RPMI7951 (cell line): Measurements from ENCODE around the gene ZNF600. TPM values are rescaled to one million over a fixed set of nuclear protein-coding genes. Genes with fewer than 3 reads are reported as not detected.
"Not testable (repeated sequence)": the region's sequence is repeated elsewhere in the genome, so short reads cannot be mapped to it uniquely, and the experiment has no call there.

Source experiments
- DNase-seq: peaks from one replicate; pipeline ENCODE4 v3.0.0-alpha.2; 2012; ENCODE audit warnings: low read depth
- total RNA-seq: library from RNA; depleted of rRNA; stranded (reverse); fragments of >200 nt; shearing (Covaris generic); gene quantifications from 2 replicates; pipeline ENCODE4 v1.2.3, GENCODE V29; 2014; rRNA removed

Gene ZNF600
- 8.2 and 8.3 TPM in 2 replicates for total RNA-seq

DNA sequence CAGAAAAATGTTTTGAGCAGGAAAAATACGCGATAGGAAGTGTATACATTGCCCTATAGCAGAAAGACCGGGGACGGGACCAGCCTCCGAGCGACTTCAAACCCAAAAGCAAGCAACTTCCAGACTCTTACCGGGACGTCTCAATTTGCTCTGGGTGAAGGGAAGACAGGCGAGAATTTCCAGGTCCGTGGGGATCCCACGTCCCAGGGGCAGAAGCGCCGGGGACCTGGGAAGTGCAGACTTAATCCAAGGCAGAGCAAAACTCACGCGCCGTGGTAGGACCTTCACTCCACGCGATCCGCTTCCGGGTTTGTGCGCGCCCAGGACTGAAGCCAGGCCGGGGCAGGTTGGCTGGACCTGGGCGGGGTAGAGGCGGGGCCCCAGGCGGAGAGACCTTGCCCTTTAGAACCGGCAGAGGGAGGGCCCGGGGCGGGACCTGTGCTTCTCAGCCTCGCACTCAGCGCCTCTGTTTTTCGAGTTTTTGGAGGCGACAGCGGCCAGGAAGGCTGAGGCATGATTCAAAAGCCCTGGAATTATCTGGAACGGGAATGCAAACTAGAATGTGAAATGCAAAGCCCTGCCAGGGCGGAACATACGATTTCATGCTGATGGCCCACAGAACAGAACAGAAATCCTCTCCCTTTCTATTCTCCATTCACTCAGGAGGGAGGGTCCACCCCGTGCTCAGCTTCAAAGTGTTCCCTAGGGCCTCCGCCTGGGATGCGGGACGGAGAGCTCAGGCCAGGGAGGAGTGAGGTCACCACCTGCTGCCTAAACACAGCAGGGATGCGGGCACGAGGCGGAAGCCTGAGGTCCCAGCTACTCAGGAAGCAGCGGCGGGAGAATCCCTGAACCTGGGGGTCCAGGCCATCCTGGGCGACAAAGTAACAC is at the start of gene ZNF600:
Gene ZNF600, minus strand, starts transcription at position 328 of the 891 bp plus-strand sequence. CDS start 7,903 bp downstream, outside the sequence.
- peak; percentile 82 for DNase-seq

GRCh38 chr19:52834289-52834688 is 47.7 kb upstream of the ZNF600 start:
- not testable (repeated sequence) for DNase-seq

- DNase-seq, result not testable (repeated sequence)
Measured at GRCh38 chr19:52833541-52833940, 47.0 kb upstream of the ZNF600 start.

DNA sequence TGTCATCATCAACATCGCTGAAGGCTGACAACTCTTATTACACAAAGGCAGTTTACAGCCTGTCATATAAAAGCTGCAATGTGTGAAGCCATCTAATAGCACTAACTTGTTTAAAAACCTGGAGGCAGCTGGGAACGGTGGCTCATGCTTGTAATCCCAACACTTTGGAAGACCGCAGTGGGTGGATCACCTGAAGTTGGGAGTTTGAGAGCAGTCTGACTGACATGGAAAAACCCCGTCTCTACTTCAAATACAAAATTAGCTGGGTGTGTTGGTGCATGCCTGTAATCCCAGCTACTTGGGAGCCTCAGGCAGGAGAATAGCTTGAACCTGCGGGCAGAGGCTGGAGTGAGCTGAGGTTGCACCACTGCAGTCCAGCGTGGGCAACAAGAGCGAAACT is 43.3 kb upstream of the ZNF600 start:
- not testable (repeated sequence) for DNase-seq

- DNase-seq, result no peak
Measured at GRCh38 chr19:52825765-52826164, 39.2 kb upstream of the ZNF600 start.

DNA sequence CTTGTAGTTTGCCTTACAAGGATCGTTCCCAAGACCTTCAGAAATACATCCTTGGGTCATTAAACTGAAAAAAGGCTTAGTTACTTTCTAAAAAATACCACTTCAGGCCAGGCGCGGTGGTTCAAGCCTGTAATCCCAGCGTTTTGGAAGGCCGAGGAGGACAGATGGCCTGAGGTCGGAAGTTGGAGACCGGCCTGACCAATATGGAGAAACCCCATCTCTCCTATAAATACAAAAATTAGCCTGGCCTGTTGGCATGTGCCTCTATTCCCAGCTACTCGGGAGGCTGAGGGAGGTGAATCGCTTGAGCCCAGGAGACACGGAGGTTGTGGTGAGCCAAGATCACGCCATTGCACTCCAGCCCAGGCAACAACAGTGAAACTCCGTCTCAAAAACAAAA is 37.1 kb upstream of the ZNF600 start:
- DNase-seq, result no peak

DNA sequence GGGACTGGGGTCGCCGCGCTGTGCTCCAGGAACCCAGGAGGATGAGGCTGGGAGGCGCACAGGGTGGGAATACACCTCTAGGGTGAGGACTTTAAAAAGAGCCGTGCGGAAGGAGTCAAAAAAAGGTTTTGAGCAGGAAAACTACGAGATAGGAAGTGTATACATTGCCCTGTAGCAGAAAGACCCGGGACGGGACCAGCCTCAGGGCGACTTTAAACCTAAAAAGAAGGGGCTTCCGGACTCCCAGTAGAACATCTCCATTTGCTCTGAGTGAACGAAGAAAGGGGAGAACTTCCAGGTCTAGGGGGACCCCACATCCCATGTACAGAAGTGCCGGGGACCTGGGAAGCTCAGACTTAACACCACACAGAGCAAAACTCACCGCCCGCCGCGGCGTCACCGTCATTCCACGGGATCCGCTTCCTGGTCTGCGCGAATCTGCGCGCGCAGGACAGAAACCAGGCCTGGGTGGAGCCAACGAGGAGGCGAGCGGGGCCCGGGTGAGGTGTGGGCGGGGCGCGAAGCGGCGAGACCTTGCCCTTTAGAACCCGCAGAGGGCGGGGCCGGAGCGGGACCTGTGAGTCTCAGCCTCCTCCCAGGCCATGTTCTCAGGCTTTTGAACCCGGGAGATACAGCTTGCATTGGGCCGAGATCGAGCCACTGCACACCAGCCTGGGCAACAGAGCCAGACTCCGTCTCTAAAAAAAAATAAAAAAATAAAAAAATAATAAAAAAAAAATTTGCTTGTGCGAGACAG is 34.8 kb upstream of the ZNF600 start, which contains the start of gene ZNF28:
Gene ZNF28, minus strand, starts transcription at position 430 of the 757 bp plus-strand sequence. CDS start 3,675 bp downstream, outside the sequence.
- DNase-seq, result peak; percentile 57

- DNase-seq, result peak; percentile 29
Measured at GRCh38 chr19:52820472-52821203, 34.0 kb upstream of the ZNF600 start.

DNA sequence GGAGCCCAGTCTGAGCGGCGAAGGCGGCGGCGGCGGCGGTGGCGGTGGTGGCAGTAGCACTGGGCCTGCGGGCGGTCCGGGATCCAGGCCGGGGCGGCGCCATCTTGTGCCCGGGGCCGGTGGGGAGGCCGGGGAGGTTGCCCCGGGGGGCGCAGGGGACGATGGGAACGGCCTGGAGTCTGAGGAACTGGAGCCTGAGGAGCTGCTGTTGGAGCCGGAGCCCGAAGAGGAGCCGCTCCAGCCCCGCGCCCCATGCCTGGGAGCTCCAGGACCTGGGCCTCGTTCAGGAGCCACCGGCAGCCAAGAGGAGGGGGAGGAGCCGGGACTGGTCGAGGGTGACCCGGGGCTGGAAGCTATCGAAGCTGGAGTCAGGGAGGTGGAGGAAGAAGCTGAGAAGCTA is 23.2 kb upstream of the ZNF600 start:
- DNase-seq, result no peak

GRCh38 chr19:52799950-52800640 is 13.5 kb upstream of the ZNF600 start:
- DNase-seq, result not testable (repeated sequence)

GRCh38 chr19:52789440-52789839 is 2.8 kb upstream of the ZNF600 start:
- no peak for DNase-seq

DNA sequence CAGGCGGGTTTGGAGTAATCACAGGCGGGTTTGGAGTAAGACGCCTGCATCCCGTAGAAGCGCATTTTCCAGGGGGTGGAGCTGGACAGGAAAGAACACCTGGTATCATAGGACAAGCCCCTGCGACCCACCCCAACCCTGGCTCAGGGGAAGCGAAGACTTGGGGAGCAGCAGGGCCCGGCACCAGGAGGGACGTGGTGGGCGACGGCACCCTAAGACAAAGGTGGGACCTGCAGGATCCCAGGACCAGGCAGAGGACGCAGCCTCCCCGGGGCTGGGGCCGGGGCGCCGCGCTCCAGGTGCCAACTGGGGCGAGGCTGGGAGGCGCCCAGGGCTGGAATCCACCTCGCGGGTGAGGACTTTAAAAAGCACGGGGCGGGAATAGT is 520 bp downstream of the ZNF600 start:
- peak; percentile 2 for DNase-seq

DNA sequence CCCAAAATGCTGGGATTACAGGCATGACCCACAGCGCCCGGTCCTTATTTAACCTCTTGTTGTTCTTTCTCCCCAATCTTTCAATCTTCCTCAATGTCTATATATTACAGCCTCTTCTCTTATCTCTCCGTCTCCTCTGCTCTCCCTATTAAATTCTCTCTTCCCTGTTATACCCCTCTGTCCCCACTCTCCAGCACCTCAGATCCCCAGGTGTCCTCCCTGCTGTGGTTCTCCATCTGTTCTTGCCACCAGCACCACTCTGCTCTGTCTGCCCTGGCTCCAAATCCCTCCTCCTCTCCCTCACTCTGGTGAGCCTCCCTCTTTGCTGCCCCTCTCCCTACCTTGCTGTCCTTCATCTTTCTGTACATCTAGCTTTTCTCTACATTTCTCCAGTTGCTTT is 1.1 kb downstream of the ZNF600 start:
- DNase-seq, result no peak

- not testable (repeated sequence) for DNase-seq
Measured at GRCh38 chr19:52782864-52783263, 3.7 kb downstream of the ZNF600 start.

- no peak for DNase-seq
Measured at GRCh38 chr19:52778811-52779210, 7.8 kb downstream of the ZNF600 start.

DNA sequence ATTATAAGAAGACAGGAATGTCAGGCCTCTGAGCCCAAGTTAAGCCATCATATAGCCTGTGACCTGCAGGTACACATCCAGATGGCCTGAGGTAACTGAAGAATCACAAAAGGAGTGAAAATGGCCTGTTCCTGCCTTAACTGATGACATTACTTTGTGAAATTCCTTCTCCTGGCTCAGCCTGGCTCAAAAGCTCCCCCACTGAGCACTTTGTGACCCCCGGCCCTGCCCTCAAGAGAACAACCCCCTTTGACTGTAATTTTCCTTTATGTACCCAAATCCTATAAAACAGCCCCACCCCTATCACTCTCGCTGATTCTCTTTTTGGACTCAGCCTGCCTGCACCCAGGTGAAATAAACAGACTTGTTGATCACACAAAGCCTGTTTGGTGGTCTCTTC is 30.1 kb downstream of the ZNF600 start:
- not testable (repeated sequence) for DNase-seq

DNA sequence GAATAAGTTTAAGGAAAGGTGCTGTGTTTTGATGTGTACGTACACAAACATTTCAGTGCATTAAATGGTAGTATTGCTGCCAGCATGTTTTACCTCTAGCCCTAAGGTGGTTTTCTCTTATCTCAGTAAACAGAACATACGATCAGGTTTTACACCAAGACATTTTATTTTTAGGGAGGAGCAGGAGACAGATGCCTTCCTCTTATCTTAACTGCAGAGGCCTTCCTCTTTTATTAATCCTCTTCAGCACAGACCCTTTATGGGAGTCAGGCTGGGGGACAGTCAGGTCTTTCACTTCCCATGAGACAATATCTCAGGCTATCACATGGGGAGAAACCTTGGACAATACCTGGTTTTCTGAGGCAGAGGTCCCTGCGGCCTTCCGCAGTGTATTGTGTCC is 36.8 kb downstream of the ZNF600 start:
- DNase-seq, result no peak

GRCh38 chr19:52748336-52748950 is 38.1 kb downstream of the ZNF600 start:
- peak; percentile 61 for DNase-seq

DNA sequence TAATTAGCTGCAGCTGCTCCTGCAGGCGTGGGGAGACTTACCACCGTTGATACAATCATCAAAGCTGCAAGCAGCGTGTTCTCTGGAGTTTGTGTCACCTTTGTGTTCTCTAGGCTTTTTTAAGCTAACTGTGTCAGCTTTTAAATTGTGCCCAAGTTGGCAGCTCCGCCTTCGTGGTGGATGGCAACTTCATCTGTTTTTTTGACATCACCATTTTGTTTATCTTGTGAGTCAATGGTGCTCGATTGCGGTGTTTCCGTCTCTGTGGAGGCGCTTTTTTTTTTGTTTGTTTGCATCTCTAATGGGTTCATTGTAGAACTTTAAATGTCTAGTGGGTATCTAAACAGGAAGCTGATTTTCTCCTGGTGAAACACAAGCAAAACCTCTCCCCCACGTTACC is 40.7 kb downstream of the ZNF600 start:
- DNase-seq, result peak; percentile 53

GRCh38 chr19:52743091-52743490 is 43.5 kb downstream of the ZNF600 start:
- no peak for DNase-seq

DNA sequence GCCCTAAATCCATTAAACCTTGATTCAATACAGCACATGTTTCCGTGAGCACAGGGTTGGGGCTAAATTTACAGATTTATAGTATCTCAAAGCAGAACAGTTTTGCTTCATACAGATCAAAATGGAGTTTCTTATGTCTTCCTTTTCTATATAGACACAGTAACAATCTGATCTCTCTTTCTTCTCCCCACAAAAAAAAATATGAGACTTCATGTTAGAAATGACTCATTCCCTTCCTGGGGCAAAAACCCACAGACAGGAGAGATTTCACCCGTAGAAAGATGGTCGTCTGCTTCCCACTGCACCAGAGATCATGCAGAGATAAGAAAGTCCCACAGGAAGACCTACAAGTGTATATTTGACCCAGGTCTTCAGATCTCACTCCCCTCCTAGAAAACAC is 44.1 kb downstream of the ZNF600 start:
- DNase-seq, result peak; percentile 73
